B cell (primary cell): ENCODE measurements around the gene CDCA5. TPM values are rescaled to one million over a fixed set of nuclear protein-coding genes. Genes with fewer than 3 reads are reported as not detected.
A peak's percentile ranks its signal among the peaks of the same experiment; 100 is the strongest.

Experiments used
- ATAC-seq: fragments of 200-7000 bp; cut with Tn5 transposase; one replicate; pipeline ENCODE4 v1.10.0; 2021; ENCODE audit warnings: low read depth, mild to moderate bottlenecking, moderate number of reproducible peaks, moderate library complexity
- CTCF ChIA-PET: fragments of 350-600 bp; sonication (Branson Sonifier 250); formaldehyde crosslinking; loops from one replicate; lab custom pipeline; 2021; ENCODE audit warnings: antibody characterized with exemption, inconsistent platforms; lab: Charles Lee
- POLR2A ChIA-PET: fragments of 350-600 bp; sonication (Branson Sonifier 250); formaldehyde crosslinking; loops from one replicate; lab custom pipeline; 2021; ENCODE audit warnings: antibody characterized with exemption; lab: Charles Lee
- DNase-seq: peaks from one replicate; pipeline ENCODE4 v3.0.0; 2013
- H2AFZ ChIP-seq: 2 replicates; pipeline ENCODE4 v1.6.1; 2012; ENCODE audit warnings: mild to moderate bottlenecking, low read depth, low read length; ENCODE audit not compliant: insufficient read depth, poor library complexity, severe bottlenecking
- H3K27ac ChIP-seq, 2 donors: 1 replicate in 1 of 2; 2 replicates in 1 of 2; pipeline ENCODE4 v1.5.1; 2012 to 2013; ENCODE audit warnings: low read length in 2 of 2, mild to moderate bottlenecking in 2 of 2, moderate library complexity in 1 of 2
- H3K27me3 ChIP-seq, 4 experiments: fragments of 200-600 bp in 1 of 4; sonication (generic) in 1 of 4; replicated peaks in 1 of 4; 1 replicate in 2 of 4; 2 replicates in 2 of 4; pipeline versions ENCODE4 v1.6.1 to v1.7.0; 2013 to 2016; ENCODE audit warnings: low read length in 3 of 4, mild to moderate bottlenecking in 2 of 4, mixed read lengths in 1 of 4, moderate library complexity in 1 of 4; ENCODE audit not compliant: insufficient read depth in 4 of 4, control insufficient read depth in 3 of 4; ENCODE audit errors: control extremely low read depth in 1 of 4
- H3K36me3 ChIP-seq, 2 experiments: replicated peaks in 1 of 2; 1 replicate in 1 of 2; 2 replicates in 1 of 2; pipeline versions ENCODE4 v1.6.1 to v1.7.1; 2013; ENCODE audit warnings: low read length in 1 of 2; ENCODE audit not compliant: insufficient read depth in 2 of 2, control insufficient read depth in 1 of 2; ENCODE audit errors: control extremely low read depth in 1 of 2, extremely low read depth in 1 of 2
- H3K4me1 ChIP-seq, 2 donors: fragments of 200-600 bp in 1 of 2; sonication (generic) in 1 of 2; 1 replicate in 1 of 2; 2 replicates in 1 of 2; pipeline versions ENCODE4 v1.5.1 to v1.6.1; 2013 to 2017; ENCODE audit warnings: low read length in 2 of 2; ENCODE audit not compliant: control insufficient read depth in 2 of 2, insufficient read depth in 2 of 2
- H3K4me2 ChIP-seq: replicated peaks from 2 replicates; pipeline ENCODE3; 2012; ENCODE audit warnings: mild to moderate bottlenecking, low read depth, low read length; ENCODE audit not compliant: poor library complexity, severe bottlenecking
- H3K4me3 ChIP-seq, 5 experiments: fragments of 200-600 bp in 1 of 5; sonication (generic) in 1 of 5; 1 replicate in 3 of 5; 2 replicates in 2 of 5; pipeline versions ENCODE4 v1.5.1 to v1.7.0; 2011 to 2016; ENCODE audit warnings: low read length in 4 of 5, mild to moderate bottlenecking in 4 of 5, low read depth in 2 of 5, control low read depth in 1 of 5, moderate library complexity in 1 of 5; ENCODE audit not compliant: insufficient read depth in 1 of 5; ENCODE audit errors: control extremely low read depth in 1 of 5, extremely low read depth in 1 of 5
- H3K79me2 ChIP-seq: fragments of 200-600 bp; sonication (generic); one replicate; pipeline ENCODE4 v1.6.0; 2016; ENCODE audit warnings: low read length; ENCODE audit not compliant: control insufficient read depth, insufficient read depth
- H3K9ac ChIP-seq: fragments of 200-600 bp; sonication (generic); 2 replicates; pipeline ENCODE4 v1.6.1; 2017; ENCODE audit warnings: mild to moderate bottlenecking, low read length, moderate library complexity
- H3K9me3 ChIP-seq, 3 donors: one replicate each; pipeline versions ENCODE4 v1.6.1 to v1.7.1; 2013; ENCODE audit warnings: low read length in 2 of 3; ENCODE audit not compliant: control insufficient read depth in 2 of 3, insufficient read depth in 1 of 3; ENCODE audit errors: control extremely low read depth in 1 of 3
- H4K20me1 ChIP-seq: 2 replicates; pipeline ENCODE4 v1.6.0; 2012; ENCODE audit warnings: mild to moderate bottlenecking, low read length; ENCODE audit not compliant: insufficient read depth, control insufficient read depth, poor library complexity, severe bottlenecking
- H3K27ac Mint-ChIP-seq: one replicate; pipeline ENCODE4 v1.8.0; 2021; ENCODE audit warnings: mixed read lengths
- H3K27me3 Mint-ChIP-seq: one replicate; pipeline ENCODE4 v1.8.0; 2021; ENCODE audit warnings: mixed read lengths
- H3K4me1 Mint-ChIP-seq: one replicate; pipeline ENCODE4 v1.8.0; 2021; ENCODE audit warnings: mixed read lengths
- H3K4me3 Mint-ChIP-seq: one replicate; pipeline ENCODE4 v1.8.0; 2021; ENCODE audit warnings: mixed read lengths
- H3K9me3 Mint-ChIP-seq: one replicate; pipeline ENCODE4 v1.8.0; 2022; ENCODE audit warnings: mixed read lengths; ENCODE audit not compliant: insufficient read depth
- CTCF ChIP-seq: fragments of 200-600 bp; IDR thresholded peaks from one replicate; pipeline ENCODE4 v1.8.0; 2022; ENCODE audit warnings: antibody characterized with exemption, mild to moderate bottlenecking
- EZH2 ChIP-seq: IDR thresholded peaks from 2 replicates; pipeline ENCODE4 v1.6.1; 2012; ENCODE audit warnings: borderline replicate concordance, low read depth, mild to moderate bottlenecking, moderate library complexity, low read length; ENCODE audit not compliant: insufficient read depth, poor library complexity, severe bottlenecking
- WGBS: methylation state at CpG from one replicate; pipeline ENCODE4 v1.1.5; 2013; ENCODE audit warnings: missing lambda C conversion rate; ENCODE audit not compliant: insufficient coverage; 5-methylcytosine and 5-hydroxymethylcytosine counted together
- intact Hi-C: fragments of 100-400 bp; cut with micrococcal nuclease; formaldehyde crosslinking; loops from one replicate; pipeline ENCODE4 v1.10.0; 2022
- polyA plus RNA-seq: library from polyadenylated mRNA; depleted of rRNA; stranded (reverse); fragments of >200 nt; gene quantifications from 2 replicates; pipeline ENCODE4 v1.2.3, GENCODE V29; 2012
- total RNA-seq, 2 donors: library from RNA; stranded (reverse); fragments of 120-200 nt in 1 of 2; gene quantifications; 1 replicate in 1 of 2; 2 replicates in 1 of 2; pipeline versions ENCODE4 v1.2.3 to v1.2.4, GENCODE V29; 2013 to 2022

Gene CDCA5
- total and polyA plus RNA-seq, 2 donors (not counting 1 experiment from before 2014, with no cell fraction given): 1.1 to 1.4 TPM

DNA sequence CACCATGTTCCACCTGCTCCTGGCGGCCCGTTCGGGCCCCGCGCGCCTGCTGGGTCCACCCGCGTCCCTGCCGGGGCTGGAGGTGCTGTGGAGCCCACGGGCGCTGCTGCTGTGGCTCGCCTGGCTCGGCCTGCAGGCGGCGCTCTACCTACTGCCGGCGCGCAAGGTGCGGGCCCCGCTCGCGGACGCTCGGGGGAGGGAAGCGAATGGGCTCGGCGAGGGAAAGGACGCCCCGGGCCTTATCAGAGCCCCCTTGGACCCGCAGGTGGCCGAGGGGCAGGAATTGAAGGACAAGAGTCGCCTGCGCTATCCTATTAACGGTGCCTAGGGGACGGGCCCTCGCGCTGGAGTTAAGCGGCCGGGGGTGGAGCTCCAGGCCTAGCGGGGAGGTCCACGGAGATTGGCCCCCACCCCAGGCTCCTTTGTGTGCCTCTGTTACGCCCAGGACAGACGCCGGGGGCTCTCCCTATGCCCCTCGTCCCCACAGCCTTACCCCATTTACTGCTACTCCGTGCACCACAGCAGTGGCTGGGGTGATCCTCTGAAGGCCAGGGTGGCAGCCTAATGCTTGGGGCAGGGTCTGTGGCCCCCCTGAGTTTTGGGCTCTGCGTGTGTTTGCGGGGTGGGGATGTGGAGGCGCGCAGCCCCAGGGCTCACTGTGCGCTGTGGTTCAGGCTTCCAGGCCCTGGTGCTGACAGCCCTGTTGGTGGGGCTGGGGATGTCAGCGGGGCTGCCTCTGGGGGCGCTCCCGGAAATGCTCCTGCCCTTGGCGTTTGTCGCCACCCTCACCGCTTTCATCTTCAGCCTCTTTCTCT, 28.9 kb upstream of the CDCA5 start:
- Histone ChIP-seq H2AFZ (peak overlapping the region; percentile 64), H3K9ac (peak overlapping the region; percentile 80), H3K4me3 (peak overlapping the region in 4 of 5 experiments; percentile 58 to 92 (median 72)), H4K20me1 (peaks cover 48% of the 10 kb centered on the region), H3K36me3 (peaks cover 0 to 31% of the 10 kb centered on the region in 2 experiments), H3K79me2 (peaks cover 49% of the 10 kb centered on the region), H3K4me2 (peak overlapping the region; percentile 99), H3K9me3 (no peaks in the 10 kb centered on the region), H3K4me1 (peaks cover 30 to 53% of the 10 kb centered on the region in 2 donors), H3K27me3 (no peaks in the 10 kb centered on the region), H3K27ac (peak overlapping the region; percentile 44 to 48)
- Mint-ChIP-seq H3K4me3 (peak overlapping the region; percentile 89), H3K27ac (peak overlapping the region; percentile 81), H3K4me1 (peaks cover 57% of the 10 kb centered on the region), H3K9me3 (no peaks in the 10 kb centered on the region), H3K27me3 (no peaks in the 10 kb centered on the region)
- CTCF ChIA-PET: interaction anchor here (0.6 to 7.7 kb wide), 18 partner anchors 9 to 265 kb away, joined by 3 to 118 read pairs (median 4); partner anchors contain the start of genes ARL2, CAPN1, FAU and MRPL49
- POLR2A ChIA-PET: interaction anchor here (0.6 to 3.6 kb wide), 12 partner anchors 9 to 1176 kb away, joined by 3 to 27 read pairs (median 7); partner anchors contain the start of genes ARL2, CAPN1, DPF2 and FAU
- WGBS: under 1% methylated on average over 55 of the region's 57 CpGs
- ATAC-seq (peak; percentile 44), DNase-seq (peak; percentile 86)
- intact Hi-C loops: loop anchor here (1.0 to 10.0 kb wide), 5 partner anchors 16 to 502 kb away; partner anchors contain the start of genes ATG2A, MAP3K11, PCNX3 and POLA2
- no peak for TF ChIP-seq EZH2
- TF ChIP-seq CTCF: peak; percentile 90
